Liver (tissue), 9 donors: ENCODE data around the gene ZNF154. TPM values are rescaled to one million over a fixed set of nuclear protein-coding genes. Genes with fewer than 3 reads are reported as not detected.
A peak's percentile ranks its signal among the peaks of the same experiment; 100 is the strongest.

Source experiments
- DNase-seq: peaks from one replicate; pipeline ENCODE4 v3.0.0-alpha.2; 2017; ENCODE audit warnings: low spot score
- H3K27ac ChIP-seq, 2 donors: one replicate each; pipeline ENCODE4 v1.7.0; 2013; ENCODE audit warnings: inconsistent platforms in 2 of 2, low read length in 2 of 2, control low read depth in 1 of 2, low read depth in 1 of 2, mild to moderate bottlenecking in 1 of 2
- H3K27me3 ChIP-seq, 4 donors: one replicate each; pipeline versions ENCODE4 v1.6.1 to v1.7.0; 2013; ENCODE audit warnings: low read length in 3 of 4, inconsistent platforms in 1 of 4, mild to moderate bottlenecking in 1 of 4, moderate library complexity in 1 of 4; ENCODE audit not compliant: control insufficient read depth in 4 of 4, insufficient read depth in 4 of 4
- H3K36me3 ChIP-seq, 4 donors: one replicate each; pipeline versions ENCODE4 v1.6.1 to v1.7.0; 2013; ENCODE audit warnings: low read length in 3 of 4, mild to moderate bottlenecking in 3 of 4, low read depth in 1 of 4, moderate library complexity in 1 of 4; ENCODE audit not compliant: control insufficient read depth in 4 of 4, insufficient read depth in 3 of 4
- H3K4me1 ChIP-seq, 4 donors: one replicate each; pipeline versions ENCODE4 v1.6.1 to v1.7.0; 2013; ENCODE audit warnings: low read length in 3 of 4, mild to moderate bottlenecking in 3 of 4, moderate library complexity in 1 of 4; ENCODE audit not compliant: control insufficient read depth in 4 of 4, insufficient read depth in 4 of 4
- H3K4me3 ChIP-seq, 3 donors: one replicate each; pipeline versions ENCODE4 v1.6.1 to v1.7.0; 2013; ENCODE audit warnings: low read length in 3 of 3, control low read depth in 1 of 3, low read depth in 1 of 3, mild to moderate bottlenecking in 1 of 3
- H3K9ac ChIP-seq, 2 donors: one replicate each; pipeline ENCODE4 v1.7.0; 2013; ENCODE audit warnings: low read length in 2 of 2, mild to moderate bottlenecking in 2 of 2, moderate library complexity in 2 of 2, control low read depth in 1 of 2, low read depth in 1 of 2
- H3K9me3 ChIP-seq, 4 donors: one replicate each; pipeline versions ENCODE4 v1.6.1 to v1.7.0; 2013; ENCODE audit warnings: low read length in 3 of 4; ENCODE audit not compliant: control insufficient read depth in 4 of 4
- EGR1 ChIP-seq, 2 donors: IDR thresholded peaks; 2 replicates each; pipeline ENCODE4 v1.6.1; 2016 to 2018; ENCODE audit warnings: antibody characterized with exemption in 2 of 2, low read depth in 2 of 2
- FOXA1 ChIP-seq: IDR thresholded peaks from 2 replicates; pipeline ENCODE4 v1.6.1; 2016; ENCODE audit warnings: antibody characterized with exemption
- FOXA2 ChIP-seq: IDR thresholded peaks from 2 replicates; pipeline ENCODE4 v1.6.1; 2016; ENCODE audit warnings: antibody characterized with exemption
- HNF4A ChIP-seq, 2 donors: conservative IDR thresholded peaks; 2 replicates each; pipeline ENCODE4 v1.6.1; 2016; ENCODE audit warnings: antibody characterized with exemption in 2 of 2, mild to moderate bottlenecking in 2 of 2
- HNF4G ChIP-seq: IDR thresholded peaks from 2 replicates; pipeline ENCODE4 v1.6.1; 2016; ENCODE audit warnings: antibody characterized with exemption
- RAD21 ChIP-seq, 2 donors: IDR thresholded peaks; 2 replicates each; pipeline ENCODE4 v1.6.1; 2016; ENCODE audit warnings: antibody characterized with exemption in 2 of 2, mild to moderate bottlenecking in 2 of 2
- RXRA ChIP-seq, 2 donors: IDR thresholded peaks; 2 replicates each; pipeline ENCODE4 v1.6.1; 2017 to 2018; ENCODE audit warnings: antibody characterized with exemption in 2 of 2, mild to moderate bottlenecking in 1 of 2
- SP1 ChIP-seq: IDR thresholded peaks from 2 replicates; pipeline ENCODE4 v1.6.1; 2018; ENCODE audit warnings: antibody characterized with exemption, mild to moderate bottlenecking
- TAF1 ChIP-seq: conservative IDR thresholded peaks from 2 replicates; pipeline ENCODE4 v1.6.1; 2016; ENCODE audit warnings: antibody characterized with exemption, mild to moderate bottlenecking
- YY1 ChIP-seq: IDR thresholded peaks from 2 replicates; pipeline ENCODE4 v1.6.1; 2016; ENCODE audit warnings: antibody characterized with exemption, mild to moderate bottlenecking
- WGBS: extraction: QIAGEN DNeasy Blood & Tissue Kit; methylation state at CpG from one replicate; pipeline ENCODE4 v1.1.7; 2013; 5-methylcytosine and 5-hydroxymethylcytosine counted together
- polyA plus RNA-seq, 2 donors: library from polyadenylated mRNA; stranded (reverse) in 1 of 2; unstranded in 1 of 2; fragments of 200-250 nt in 1 of 2; fragments of >200 nt in 1 of 2; fragmentation: Nextera tagmentation in 1 of 2; extraction: Ambion mirVana in 1 of 2; gene quantifications; one replicate each; pipeline versions ENCODE4 v1.2.1 to v1.2.3, GENCODE V29; 2013 to 2015
- total RNA-seq, 2 donors: library from RNA; depleted of rRNA; stranded (reverse); fragments of >200 nt; gene quantifications; one replicate each; pipeline ENCODE4 v1.2.3, GENCODE V29; 2014
- TF ChIP-seq, protein P1 (sequence below): IDR thresholded peaks from 2 replicates; pipeline ENCODE4 v1.6.1; 2016; ENCODE audit warnings: antibody characterized with exemption, mild to moderate bottlenecking
- TF ChIP-seq, protein P2 (sequence below): fragments of 150-350 bp; IDR thresholded peaks from 2 replicates; pipeline ENCODE4 v1.5.1; 2017; ENCODE audit warnings: improper control_type of control experiment, low read depth, low read length; ENCODE audit not compliant: missing input control
- TF ChIP-seq, protein P3 (sequence below): IDR thresholded peaks from 2 replicates; pipeline ENCODE4 v1.6.1; 2016; ENCODE audit warnings: antibody characterized with exemption
- donor health status: healthy.
- donor health status: healthy.
- donor health status: healthy.
- donor health status: healthy.
- donor health status: healthy.

The ZNF154 gene
- total and polyA plus RNA-seq, 4 donors, result 0.32 to 4.7 (median 1.3) TPM

DNA sequence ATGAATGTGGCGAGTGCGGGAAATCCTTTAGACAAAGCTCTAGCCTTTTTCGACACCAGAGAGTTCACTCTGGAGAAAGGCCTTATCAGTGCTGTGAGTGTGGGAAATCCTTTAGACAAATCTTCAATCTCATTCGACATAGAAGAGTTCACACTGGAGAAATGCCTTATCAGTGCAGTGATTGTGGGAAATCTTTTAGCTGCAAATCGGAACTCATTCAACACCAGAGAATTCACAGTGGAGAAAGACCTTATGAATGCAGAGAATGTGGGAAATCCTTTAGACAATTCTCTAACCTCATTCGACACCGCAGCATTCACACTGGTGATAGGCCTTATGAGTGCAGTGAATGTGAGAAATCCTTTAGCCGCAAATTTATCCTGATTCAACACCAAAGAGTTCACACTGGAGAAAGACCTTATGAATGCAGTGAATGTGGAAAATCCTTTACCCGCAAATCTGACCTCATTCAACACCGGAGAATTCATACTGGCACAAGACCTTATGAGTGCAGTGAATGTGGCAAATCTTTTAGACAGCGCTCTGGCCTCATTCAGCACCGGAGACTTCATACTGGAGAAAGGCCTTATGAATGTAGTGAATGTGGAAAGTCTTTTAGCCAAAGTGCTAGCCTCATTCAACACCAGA is 21.5 kb downstream of the ZNF154 start:
- 99% methylated on average over 12 of the region's 12 CpGs for WGBS
- Histone ChIP-seq H3K36me3 (peaks cover 0 to 50% (median 44%) of the 10 kb centered on the region in 4 donors), H3K9me3 (peaks cover 46 to 89% (median 69%) of the 10 kb centered on the region in 4 donors), H3K9ac (no peak overlapping the region), H3K4me1 (peaks cover 4 to 12% (median 7%) of the 10 kb centered on the region in 4 donors), H3K27ac (no peak overlapping the region), H3K27me3 (no peaks in the 10 kb centered on the region), H3K4me3 (peak overlapping the region in 2 of 3 donors; percentile 62 to 66)
- no peak for DNase-seq
- TF ChIP-seq SP1, result no peak
- TF ChIP-seq FOXA1, result no peak
- TF ChIP-seq RXRA (IDR thresholded peaks at IDR 0.05), result no peak
- no peak for TF ChIP-seq EGR1 (IDR thresholded peaks at IDR 0.05; ENCODE audit: low read depth in 2 of 2)
- TF ChIP-seq, protein P1, sequence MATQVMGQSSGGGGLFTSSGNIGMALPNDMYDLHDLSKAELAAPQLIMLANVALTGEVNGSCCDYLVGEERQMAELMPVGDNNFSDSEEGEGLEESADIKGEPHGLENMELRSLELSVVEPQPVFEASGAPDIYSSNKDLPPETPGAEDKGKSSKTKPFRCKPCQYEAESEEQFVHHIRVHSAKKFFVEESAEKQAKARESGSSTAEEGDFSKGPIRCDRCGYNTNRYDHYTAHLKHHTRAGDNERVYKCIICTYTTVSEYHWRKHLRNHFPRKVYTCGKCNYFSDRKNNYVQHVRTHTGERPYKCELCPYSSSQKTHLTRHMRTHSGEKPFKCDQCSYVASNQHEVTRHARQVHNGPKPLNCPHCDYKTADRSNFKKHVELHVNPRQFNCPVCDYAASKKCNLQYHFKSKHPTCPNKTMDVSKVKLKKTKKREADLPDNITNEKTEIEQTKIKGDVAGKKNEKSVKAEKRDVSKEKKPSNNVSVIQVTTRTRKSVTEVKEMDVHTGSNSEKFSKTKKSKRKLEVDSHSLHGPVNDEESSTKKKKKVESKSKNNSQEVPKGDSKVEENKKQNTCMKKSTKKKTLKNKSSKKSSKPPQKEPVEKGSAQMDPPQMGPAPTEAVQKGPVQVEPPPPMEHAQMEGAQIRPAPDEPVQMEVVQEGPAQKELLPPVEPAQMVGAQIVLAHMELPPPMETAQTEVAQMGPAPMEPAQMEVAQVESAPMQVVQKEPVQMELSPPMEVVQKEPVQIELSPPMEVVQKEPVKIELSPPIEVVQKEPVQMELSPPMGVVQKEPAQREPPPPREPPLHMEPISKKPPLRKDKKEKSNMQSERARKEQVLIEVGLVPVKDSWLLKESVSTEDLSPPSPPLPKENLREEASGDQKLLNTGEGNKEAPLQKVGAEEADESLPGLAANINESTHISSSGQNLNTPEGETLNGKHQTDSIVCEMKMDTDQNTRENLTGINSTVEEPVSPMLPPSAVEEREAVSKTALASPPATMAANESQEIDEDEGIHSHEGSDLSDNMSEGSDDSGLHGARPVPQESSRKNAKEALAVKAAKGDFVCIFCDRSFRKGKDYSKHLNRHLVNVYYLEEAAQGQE, result no peak
- no peak for TF ChIP-seq YY1
- no peak for TF ChIP-seq HNF4A (conservative IDR thresholded peaks at IDR 0.05)
- TF ChIP-seq FOXA2, result no peak
- no peak for TF ChIP-seq TAF1

DNA sequence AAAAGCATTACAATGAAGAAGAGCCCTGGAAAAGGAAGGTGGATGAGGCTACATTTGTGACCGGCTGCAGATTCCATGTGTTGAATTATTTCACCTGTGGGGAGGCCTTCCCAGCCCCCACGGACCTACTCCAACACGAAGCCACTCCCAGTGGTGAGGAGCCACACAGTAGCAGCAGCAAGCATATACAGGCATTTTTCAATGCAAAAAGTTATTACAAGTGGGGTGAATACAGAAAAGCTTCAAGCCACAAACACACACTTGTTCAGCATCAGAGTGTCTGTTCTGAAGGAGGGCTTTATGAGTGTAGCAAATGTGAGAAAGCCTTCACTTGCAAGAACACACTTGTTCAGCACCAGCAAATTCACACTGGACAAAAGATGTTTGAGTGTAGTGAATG is 22.3 kb downstream of the ZNF154 start:
- Histone ChIP-seq H3K9ac (no peak overlapping the region), H3K27me3 (no peaks in the 10 kb centered on the region), H3K4me3 (peak overlapping the region in 2 of 3 donors; percentile 62 to 66), H3K36me3 (peaks cover 0 to 50% (median 44%) of the 10 kb centered on the region in 4 donors), H3K27ac (no peak overlapping the region), H3K9me3 (peaks cover 46 to 87% (median 68%) of the 10 kb centered on the region in 4 donors), H3K4me1 (peaks cover 5 to 15% (median 11%) of the 10 kb centered on the region in 4 donors)
- TF ChIP-seq, protein P2, sequence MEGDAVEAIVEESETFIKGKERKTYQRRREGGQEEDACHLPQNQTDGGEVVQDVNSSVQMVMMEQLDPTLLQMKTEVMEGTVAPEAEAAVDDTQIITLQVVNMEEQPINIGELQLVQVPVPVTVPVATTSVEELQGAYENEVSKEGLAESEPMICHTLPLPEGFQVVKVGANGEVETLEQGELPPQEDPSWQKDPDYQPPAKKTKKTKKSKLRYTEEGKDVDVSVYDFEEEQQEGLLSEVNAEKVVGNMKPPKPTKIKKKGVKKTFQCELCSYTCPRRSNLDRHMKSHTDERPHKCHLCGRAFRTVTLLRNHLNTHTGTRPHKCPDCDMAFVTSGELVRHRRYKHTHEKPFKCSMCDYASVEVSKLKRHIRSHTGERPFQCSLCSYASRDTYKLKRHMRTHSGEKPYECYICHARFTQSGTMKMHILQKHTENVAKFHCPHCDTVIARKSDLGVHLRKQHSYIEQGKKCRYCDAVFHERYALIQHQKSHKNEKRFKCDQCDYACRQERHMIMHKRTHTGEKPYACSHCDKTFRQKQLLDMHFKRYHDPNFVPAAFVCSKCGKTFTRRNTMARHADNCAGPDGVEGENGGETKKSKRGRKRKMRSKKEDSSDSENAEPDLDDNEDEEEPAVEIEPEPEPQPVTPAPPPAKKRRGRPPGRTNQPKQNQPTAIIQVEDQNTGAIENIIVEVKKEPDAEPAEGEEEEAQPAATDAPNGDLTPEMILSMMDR, result no peak
- TF ChIP-seq, protein P3, sequence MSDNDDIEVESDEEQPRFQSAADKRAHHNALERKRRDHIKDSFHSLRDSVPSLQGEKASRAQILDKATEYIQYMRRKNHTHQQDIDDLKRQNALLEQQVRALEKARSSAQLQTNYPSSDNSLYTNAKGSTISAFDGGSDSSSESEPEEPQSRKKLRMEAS, result no peak
- TF ChIP-seq RAD21 (IDR thresholded peaks at IDR 0.05) (no peak), YY1 (no peak), TAF1 (no peak), HNF4G (no peak)
- 98% methylated on average over 3 of the region's 3 CpGs for WGBS
- no peak for DNase-seq
